H1 (cell line): Measurements from ENCODE around the gene TOP3B. TPM values are rescaled to one million over a fixed set of nuclear protein-coding genes. Genes with fewer than 3 reads are reported as not detected.

ENCODE experiments used
- CTCF ChIA-PET: fragments of 300-600 bp; sonication (Branson Sonifier 250); formaldehyde crosslinking; loops from one replicate; lab custom pipeline; 2021; ENCODE audit not compliant: partially characterized antibody; lab: Charles Lee
- POLR2A ChIA-PET: fragments of 300-600 bp; sonication (Branson Sonifier 250); formaldehyde crosslinking; loops from one replicate; lab custom pipeline; 2021; ENCODE audit warnings: inconsistent platforms; ENCODE audit not compliant: partially characterized antibody; lab: Charles Lee
- DNase-seq, 2 experiments: peaks; one replicate each; pipeline versions ENCODE4 v3.0.0 to v3.0.0-alpha.2; 2010 to 2022; ENCODE audit warnings: low spot score in 2 of 2, low read depth in 1 of 2, mixed read lengths in 1 of 2
- FAIRE-seq: peaks from 2 replicates; lab custom pipeline; 2011; peaks lifted over from hg19 to GRCh38; lab: Jason Lieb, UNC
- H2AFZ ChIP-seq: 2 replicates; pipeline ENCODE4 v1.8.1; 2012; ENCODE audit warnings: low read length, inconsistent platforms
- H2AK5ac ChIP-seq: 2 replicates; pipeline ENCODE4 v1.6.1; 2013; ENCODE audit warnings: low read depth, low read length
- H2BK120ac ChIP-seq: replicated peaks from 2 replicates; pipeline ENCODE3; 2013; ENCODE audit warnings: low read depth, low read length, inconsistent platforms
- H2BK12ac ChIP-seq: 2 replicates; pipeline ENCODE4 v1.6.1; 2013; ENCODE audit warnings: low read depth, low read length
- H2BK15ac ChIP-seq: 2 replicates; pipeline ENCODE4 v1.6.1; 2013; ENCODE audit warnings: low read length
- H2BK20ac ChIP-seq: 2 replicates; pipeline ENCODE4 v1.6.1; 2013; ENCODE audit warnings: low read length
- H2BK5ac ChIP-seq: 2 replicates; pipeline ENCODE4 v1.6.1; 2013; ENCODE audit warnings: low read depth, low read length
- H3K14ac ChIP-seq: 2 replicates; pipeline ENCODE4 v1.6.1; 2013; ENCODE audit warnings: inconsistent platforms; ENCODE audit not compliant: insufficient read length
- H3K18ac ChIP-seq: 2 replicates; pipeline ENCODE4 v1.6.1; 2013; ENCODE audit warnings: low read length; ENCODE audit errors: extremely low read depth
- H3K23ac ChIP-seq: 2 replicates; pipeline ENCODE4 v1.6.1; 2013; ENCODE audit warnings: inconsistent platforms; ENCODE audit not compliant: insufficient read length
- H3K23me2 ChIP-seq: 2 replicates; pipeline ENCODE4 v1.6.1; 2013; ENCODE audit warnings: low read depth, low read length
- H3K27ac ChIP-seq: 2 replicates; pipeline ENCODE4 v1.6.1; 2011; ENCODE audit warnings: low read depth, low read length, inconsistent platforms
- H3K27me3 ChIP-seq, 4 experiments: replicated peaks in 1 of 4; 1 replicate in 1 of 4; 2 replicates in 3 of 4; pipeline versions ENCODE4 v1.6.1 to v1.8.1; 2011 to 2013; ENCODE audit warnings: low read length in 3 of 4, mild to moderate bottlenecking in 3 of 4, inconsistent platforms in 2 of 4, mixed read lengths in 2 of 4, moderate library complexity in 1 of 4; ENCODE audit not compliant: control insufficient read depth in 3 of 4, insufficient read depth in 3 of 4; ENCODE audit errors: extremely low read depth in 1 of 4
- H3K36me3 ChIP-seq, 4 experiments: 2 replicates each; pipeline versions ENCODE4 v1.6.1 to v1.8.1; 2011 to 2013; ENCODE audit warnings: mild to moderate bottlenecking in 4 of 4, low read length in 3 of 4, moderate library complexity in 2 of 4, control low read depth in 1 of 4, inconsistent platforms in 1 of 4; ENCODE audit not compliant: insufficient read depth in 4 of 4, control insufficient read depth in 2 of 4
- H3K4ac ChIP-seq: replicated peaks from 2 replicates; pipeline ENCODE3; 2013; ENCODE audit warnings: low read length, low read depth, mixed read lengths, inconsistent platforms; ENCODE audit not compliant: insufficient read length
- H3K4me1 ChIP-seq, 4 experiments: replicated peaks in 1 of 4; 1 replicate in 1 of 4; 2 replicates in 3 of 4; pipeline versions ENCODE4 v1.6.1 to v1.8.1; 2011 to 2013; ENCODE audit warnings: low read length in 3 of 4, inconsistent platforms in 2 of 4, mixed read lengths in 1 of 4; ENCODE audit not compliant: insufficient read depth in 4 of 4, control insufficient read depth in 3 of 4
- H3K4me2 ChIP-seq, 2 experiments: 2 replicates each; pipeline versions ENCODE4 v1.6.1 to v1.8.1; 2011 to 2013; ENCODE audit warnings: low read depth in 2 of 2, low read length in 2 of 2, control low read depth in 1 of 2, inconsistent platforms in 1 of 2, mild to moderate bottlenecking in 1 of 2; ENCODE audit not compliant: insufficient read depth in 1 of 2
- H3K4me3 ChIP-seq, 4 experiments: fragments of 200-600, 300-600 bp in 1 of 4; sonication (generic), shearing (Covaris generic), sonication (Bioruptor Twin) in 1 of 4; 2 replicates each; pipeline versions ENCODE4 v1.5.1 to v1.8.1; 2011 to 2016; ENCODE audit warnings: low read length in 4 of 4, low read depth in 3 of 4, control low read depth in 2 of 4, inconsistent platforms in 2 of 4, mild to moderate bottlenecking in 2 of 4, mixed read lengths in 1 of 4, moderate library complexity in 1 of 4; ENCODE audit not compliant: insufficient read depth in 2 of 4; ENCODE audit errors: extremely low read depth in 1 of 4
- H3K56ac ChIP-seq: replicated peaks from 2 replicates; pipeline ENCODE3; 2013; ENCODE audit warnings: low read depth, mild to moderate bottlenecking, mixed read lengths, low read length, inconsistent platforms; ENCODE audit not compliant: insufficient read length
- H3K79me1 ChIP-seq: 2 replicates; pipeline ENCODE4 v1.6.1; 2013; ENCODE audit warnings: low read depth, low read length, control low read depth
- H3K79me2 ChIP-seq, 2 experiments: 2 replicates each; pipeline versions ENCODE4 v1.6.1 to v1.8.1; 2012 to 2013; ENCODE audit warnings: low read length in 2 of 2, mild to moderate bottlenecking in 2 of 2, inconsistent platforms in 1 of 2; ENCODE audit not compliant: insufficient read depth in 2 of 2, control insufficient read depth in 1 of 2
- H3K9ac ChIP-seq, 4 experiments: replicated peaks in 1 of 4; 1 replicate in 1 of 4; 2 replicates in 3 of 4; pipeline versions ENCODE4 v1.6.1 to v1.8.1; 2011 to 2013; ENCODE audit warnings: low read depth in 3 of 4, low read length in 3 of 4, control low read depth in 2 of 4, mild to moderate bottlenecking in 2 of 4, moderate library complexity in 2 of 4, inconsistent platforms in 1 of 4; ENCODE audit errors: extremely low read depth in 1 of 4
- H3K9me3 ChIP-seq, 2 experiments: 2 replicates each; pipeline versions ENCODE4 v1.6.1 to v1.8.1; 2012 to 2013; ENCODE audit warnings: mild to moderate bottlenecking in 2 of 2, moderate library complexity in 2 of 2, control low read depth in 1 of 2, inconsistent platforms in 1 of 2, low read depth in 1 of 2, low read length in 1 of 2, mixed read lengths in 1 of 2; ENCODE audit not compliant: insufficient read depth in 2 of 2
- H4K20me1 ChIP-seq, 2 experiments: replicated peaks in 1 of 2; 2 replicates each; pipeline versions ENCODE3 to v1.8.1; 2011 to 2013; ENCODE audit warnings: inconsistent platforms in 2 of 2, low read length in 2 of 2, mild to moderate bottlenecking in 1 of 2; ENCODE audit not compliant: insufficient read depth in 2 of 2, control insufficient read depth in 1 of 2
- H4K5ac ChIP-seq: 2 replicates; pipeline ENCODE4 v1.6.1; 2013; ENCODE audit warnings: low read length, low read depth, mixed read lengths, inconsistent platforms; ENCODE audit not compliant: insufficient read length
- H4K8ac ChIP-seq: 2 replicates; pipeline ENCODE4 v1.8.0; 2013; ENCODE audit warnings: mild to moderate bottlenecking, moderate library complexity, low read length, inconsistent platforms; ENCODE audit not compliant: insufficient read depth; ENCODE audit errors: extremely low read depth
- H4K91ac ChIP-seq: replicated peaks from 2 replicates; pipeline ENCODE3; 2013; ENCODE audit warnings: low read length, mixed read lengths, inconsistent platforms; ENCODE audit not compliant: insufficient read length
- CTCF ChIP-seq, 3 experiments: IDR thresholded peaks; 1 replicate in 2 of 3; 2 replicates in 1 of 3; pipeline versions ENCODE4 v1.5.1 to v1.6.1; 2011; ENCODE audit warnings: low read length in 3 of 3, mild to moderate bottlenecking in 3 of 3, inconsistent platforms in 2 of 3, low read depth in 1 of 3, moderate library complexity in 1 of 3; ENCODE audit not compliant: insufficient read depth in 1 of 3; ENCODE audit errors: control extremely low read depth in 1 of 3
- EZH2 ChIP-seq: fragments of 200-600 bp; sonication (generic); IDR thresholded peaks from 2 replicates; pipeline ENCODE4 v1.7.1; 2012; ENCODE audit warnings: low read depth, mild to moderate bottlenecking, moderate library complexity, low read length, inconsistent platforms; ENCODE audit not compliant: severe bottlenecking
- HDAC6 ChIP-seq: IDR thresholded peaks from one replicate; pipeline ENCODE4 v1.7.1; 2012; ENCODE audit warnings: low read depth, mild to moderate bottlenecking, inconsistent platforms, low read length, moderate library complexity
- RAD21 ChIP-seq, 2 experiments: IDR thresholded peaks in 1 of 2; conservative IDR thresholded peaks in 1 of 2; 2 replicates each; pipeline ENCODE4 v1.6.1; 2011; ENCODE audit warnings: low read depth in 2 of 2, low read length in 2 of 2, improper control_type of control experiment in 1 of 2, inconsistent platforms in 1 of 2, mild to moderate bottlenecking in 1 of 2, moderate library complexity in 1 of 2
- SIRT6 ChIP-seq: IDR thresholded peaks from one replicate; pipeline ENCODE4 v1.7.1; 2012; ENCODE audit warnings: low read length, inconsistent platforms
- WGBS, 2 experiments: shearing (Covaris generic) in 1 of 2; methylation state at CpG; one replicate each; pipeline versions ENCODE4 v1.1.6 to v1.1.7; 2013 to 2015; ENCODE audit warnings: low lambda C conversion rate in 2 of 2, mixed read lengths in 2 of 2, inconsistent platforms in 1 of 2, low coverage in 1 of 2, missing lambda C conversion rate in 1 of 2; ENCODE audit not compliant: insufficient replicate concordance in 2 of 2, insufficient coverage in 1 of 2, insufficient read length in 1 of 2; ENCODE audit errors: extremely low coverage in 1 of 2, missing lambda C conversion rate in 1 of 2; 5-methylcytosine and 5-hydroxymethylcytosine counted together
- polyA plus RNA-seq, 7 experiments: library from polyadenylated mRNA; depleted of rRNA in 3 of 7; stranded (reverse) in 5 of 7; unstranded in 2 of 7; fragments of >200 nt in 5 of 7; fragments of 200-250 nt in 2 of 7; gene quantifications; 1 replicate in 5 of 7; 2 replicates in 1 of 7; 4 replicates in 1 of 7; pipeline versions ENCODE4 v1.2.1 to v1.2.3, GENCODE V29; 2011 to 2013; ENCODE audit warnings: missing spikeins in 2 of 7, mixed read lengths in 2 of 7
- total RNA-seq: library from RNA; stranded (reverse); fragmentation: NEBNext Ultra II Directional; extraction: Animal tissue kit (Norgen Biotek cat#: 25700); gene quantifications from 2 replicates; pipeline ENCODE4 v1.2.1, GENCODE V29; 2021

TOP3B gene
- total and polyA plus RNA-seq, 2 of the 8 experiments (the other 6 are each of a cell fraction or from before 2014, with no cell fraction given) = 30.4 to 52.8 TPM

- Histone ChIP-seq H3K56ac (no peak overlapping the region), H3K23ac (no peak overlapping the region), H3K27me3 (peaks cover 35 to 83% (median 66%) of the 10 kb centered on the region in 4 experiments), H3K79me2 (no peaks in the 10 kb centered on the region), H2BK120ac (no peak overlapping the region), H4K91ac (no peak overlapping the region), H2AFZ (0 out of 2 replicates have a peak overlapping the region, but pooled peaks have one; percentile 36), H3K79me1 (no peaks in the 10 kb centered on the region), H3K23me2 (no peaks in the 10 kb centered on the region), H3K4me3 (no peak overlapping the region), H3K4me1 (peaks cover 0 to 7% (median 2%) of the 10 kb centered on the region in 4 experiments; a peak in 4 of 7 replicates), H4K5ac (no peak overlapping the region), H3K36me3 (no peaks in the 10 kb centered on the region), H3K9me3 (no peaks in the 10 kb centered on the region), H3K14ac (no peak overlapping the region), H3K27ac (no peak overlapping the region)
- no peak for FAIRE-seq
- ChIA-PET POLR2A (no interaction called here), CTCF (interaction anchor here (0.7 to 5.3 kb wide), 20 partner anchors 8 to 221 kb away, joined by 3 to 34 read pairs (median 4); no protein-coding TSS in a partner anchor)
- TF ChIP-seq RAD21 (IDR thresholded peaks at IDR 0.05 in 1 of 2, conservative IDR thresholded peaks at IDR 0.05 in 1 of 2; ENCODE audit: low read depth in 2 of 2, low read length in 2 of 2) = peak; percentile 65 to 76
- TF ChIP-seq HDAC6 = no peak
- peak; percentile 48 to 70 (median 63) for TF ChIP-seq CTCF (IDR thresholded peaks at IDR 0.05; ENCODE audit: control extremely low read depth in 1 of 3, insufficient read depth in 1 of 3, low read depth in 1 of 3, low read length in 3 of 3)
- no peak for TF ChIP-seq SIRT6
- TF ChIP-seq EZH2 = peak; percentile 30
- TF ChIP-seq, all 59 proteins: peak for 3
- Histone ChIP-seq H2BK5ac (no peak overlapping the region), H2BK15ac (peak overlapping the region; percentile 19; the same call in 1 of the 2 replicates), H3K4me2 (no peak overlapping the region), H4K20me1 (peaks cover 0 to 2% of the 10 kb centered on the region in 2 experiments), H3K9ac (no peak overlapping the region), H3K4ac (no peak overlapping the region), H2BK12ac (no peak overlapping the region), H2BK20ac (no peak overlapping the region), H2AK5ac (no peak overlapping the region), H3K18ac (peak overlapping the region; percentile 4; the same call in 1 of the 2 replicates), H4K8ac (no peak overlapping the region)
- DNase-seq = no peak
- WGBS, 2 experiments = 60% methylated on average over 7 of the region's 7 CpGs; no CpG with 5 or more reads in 1 of the 2 experiments
Observed at GRCh38 chr22:22030493-22031182, 48.1 kb upstream of the TOP3B start.
